ENCODE measurements around the gene GNG5. TPM values are rescaled to one million over a fixed set of nuclear protein-coding genes. Genes with fewer than 3 reads are reported as not detected.

GNG5 gene
- total RNA-seq (100 to 1,000 TPM; 123 to 128 TPM), polyA plus RNA-seq (249 TPM)

DNA sequence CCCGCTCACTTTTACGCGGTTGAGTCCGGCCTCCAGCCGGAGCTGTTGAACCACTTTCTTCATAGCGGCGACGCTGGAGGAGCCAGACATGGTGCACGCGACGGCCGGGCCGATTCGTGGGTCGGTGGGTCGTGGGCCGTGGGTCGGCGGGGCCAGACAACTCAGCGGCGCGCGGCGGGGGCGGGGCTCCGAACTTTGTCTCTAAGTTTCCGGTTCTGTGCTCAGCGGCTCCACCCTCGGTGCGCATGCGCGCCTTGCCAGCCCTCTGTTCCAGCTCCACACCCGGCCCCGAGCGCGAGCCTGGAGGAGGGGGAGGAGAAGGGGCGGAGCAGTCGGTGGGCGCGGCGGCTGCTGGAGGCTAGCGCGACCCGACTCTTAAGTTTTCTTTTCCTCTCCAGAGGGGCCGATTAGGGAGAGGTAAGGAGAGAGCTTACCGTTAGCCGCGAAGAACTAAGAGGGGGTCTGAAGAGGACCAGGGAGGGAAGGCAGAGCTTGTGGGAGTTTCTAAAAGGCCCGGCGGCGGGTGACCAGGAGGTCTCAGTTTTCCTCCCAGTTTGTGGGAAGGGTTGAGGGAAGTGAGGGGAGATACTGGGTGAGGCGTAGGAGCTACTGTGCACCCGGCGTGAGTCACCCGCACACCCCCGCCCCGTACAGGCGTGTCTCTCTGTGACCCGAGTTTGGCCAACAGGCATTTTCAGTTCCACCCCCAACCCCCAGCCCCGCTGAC lies at the start of gene GNG5, which contains the start of gene SPATA1:
GNG5 (minus strand) TSS at position 580 of the 727 bp plus-strand sequence; CDS start at position 90, 490 bp downstream.
SPATA1 (plus strand) TSS at position 385 of the 727 bp plus-strand sequence. CDS start 9,974 bp downstream, outside the sequence.
- Mint-ChIP-seq H3K4me1 (peaks cover 45 to 54% (median 46%) of the 10 kb centered on the region in 3 donors), H3K9me3 (peaks cover 0 to 5% (median 0%) of the 10 kb centered on the region in 5 donors), H3K36me3 (peaks cover 0 to 17% (median 3%) of the 10 kb centered on the region in 3 donors), H3K4me3 (peak within 1 kb of the TSS; percentile 95 to 99 (median 97)), H3K27ac (peak within 1 kb of the TSS; percentile 94 to 100 (median 97)), H3K27me3 (no peaks in the 10 kb centered on the region)
- H3K27me3 ChIP-seq (ENCODE audit: insufficient read depth, low read length, poor library complexity, severe bottlenecking) = no peaks in the 10 kb centered on the region
- ChIA-PET POLR2A (interaction anchor here (0.5 to 2.4 kb wide), 9 partner anchors 26 to 770 kb away, joined by 3 to 32 read pairs (median 5); partner anchors contain the start of genes BCL10, CTBS, PRKACB and RPF1), CTCF (interaction anchor here (1.0 to 2.5 kb wide), 8 partner anchors 8 to 365 kb away, joined by 3 to 12 read pairs (median 6); partner anchors contain the start of genes CTBS and PRKACB)
- peak within 1 kb of the TSS; percentile 91 for H3K4me3 ChIP-seq (ENCODE audit: low read length)
- peak within 1 kb of the TSS; percentile 77 for H3K27ac ChIP-seq (ENCODE audit: low read depth, low read length)
- H3K4me1 ChIP-seq (ENCODE audit: insufficient read depth, low read length) = peaks cover 32% of the 10 kb centered on the region
- H3K36me3 ChIP-seq (ENCODE audit: insufficient read depth, low read length) = no peaks in the 10 kb centered on the region
- no peaks in the 10 kb centered on the region for H3K9me3 ChIP-seq (ENCODE audit: low read length)
- peak; percentile 95 to 98 (median 96) for DNase-seq

DNA sequence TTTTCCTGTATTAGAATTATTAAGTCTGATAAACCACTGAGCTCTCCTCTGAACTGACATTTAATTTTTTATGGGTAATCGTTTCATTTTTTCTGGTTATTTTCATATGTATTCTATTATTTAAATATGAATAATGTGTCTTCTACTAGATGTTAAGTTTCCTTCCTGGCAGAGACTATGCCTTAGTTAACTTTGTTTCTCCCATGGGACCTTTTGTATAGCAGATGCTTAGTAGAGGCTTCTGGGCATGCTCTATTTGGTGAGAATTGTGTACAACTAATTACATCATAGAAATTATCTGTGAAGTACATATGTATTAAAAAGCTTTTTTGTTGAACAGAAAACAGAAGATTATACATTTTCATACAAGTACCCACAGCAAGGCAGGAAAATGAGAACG lies 44.4 kb upstream of the GNG5 start:
- no peak overlapping the region for H3K4me3 ChIP-seq (ENCODE audit: low read length)
- Mint-ChIP-seq H3K36me3 (peaks cover 0 to 17% (median 4%) of the 10 kb centered on the region in 3 donors), H3K9me3 (no peaks in the 10 kb centered on the region), H3K4me1 (no peaks in the 10 kb centered on the region), H3K4me3 (no peak overlapping the region), H3K27me3 (no peaks in the 10 kb centered on the region), H3K27ac (no peak overlapping the region)
- ChIA-PET POLR2A (no interaction called here), CTCF (interaction anchor here (1.3 kb wide), 1 partner anchor 9 kb away, joined by 8 read pairs; no protein-coding TSS in a partner anchor)
- no peaks in the 10 kb centered on the region for H3K27me3 ChIP-seq (ENCODE audit: insufficient read depth, low read length, poor library complexity, severe bottlenecking)
- no peak for DNase-seq
- no peak overlapping the region for H3K27ac ChIP-seq (ENCODE audit: low read depth, low read length)
- H3K4me1 ChIP-seq (ENCODE audit: insufficient read depth, low read length) = no peaks in the 10 kb centered on the region
- no peaks in the 10 kb centered on the region for H3K9me3 ChIP-seq (ENCODE audit: low read length)
- H3K36me3 ChIP-seq (ENCODE audit: insufficient read depth, low read length) = peaks cover 9% of the 10 kb centered on the region

DNA sequence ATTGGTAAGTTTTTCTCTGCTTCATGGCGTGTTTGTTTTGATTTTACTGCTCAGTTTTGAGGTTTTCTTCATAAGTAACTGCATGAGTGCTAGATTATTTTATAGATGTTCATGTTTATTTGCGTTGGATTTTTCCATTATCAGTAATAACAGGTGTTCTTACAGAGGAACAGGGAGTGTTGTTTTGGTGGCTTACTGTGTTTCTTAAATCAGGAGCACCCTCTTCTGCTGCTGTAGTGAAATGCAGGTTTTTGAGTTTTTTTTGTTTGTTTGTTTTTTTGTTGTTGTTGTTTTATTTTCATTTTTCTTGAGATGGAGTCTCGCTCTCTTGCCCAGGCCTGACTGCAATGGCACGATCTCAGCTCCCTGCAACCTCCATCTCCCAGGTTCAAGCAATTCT lies 35.3 kb upstream of the GNG5 start:
- Mint-ChIP-seq H3K36me3 (peaks cover 3 to 22% (median 18%) of the 10 kb centered on the region in 3 donors), H3K27me3 (no peaks in the 10 kb centered on the region), H3K9me3 (no peaks in the 10 kb centered on the region), H3K27ac (no peak overlapping the region), H3K4me1 (no peaks in the 10 kb centered on the region), H3K4me3 (no peak overlapping the region)
- ChIA-PET CTCF (interaction anchor here (1.0 to 1.7 kb wide), 2 partner anchors 99 to 610 kb away, joined by 3 read pairs; no protein-coding TSS in a partner anchor), POLR2A (no interaction called here)
- no peak for DNase-seq
- no peaks in the 10 kb centered on the region for H3K9me3 ChIP-seq (ENCODE audit: low read length)
- no peaks in the 10 kb centered on the region for H3K36me3 ChIP-seq (ENCODE audit: insufficient read depth, low read length)
- no peaks in the 10 kb centered on the region for H3K4me1 ChIP-seq (ENCODE audit: insufficient read depth, low read length)
- no peak overlapping the region for H3K4me3 ChIP-seq (ENCODE audit: low read length)
- no peak overlapping the region for H3K27ac ChIP-seq (ENCODE audit: low read depth, low read length)
- no peaks in the 10 kb centered on the region for H3K27me3 ChIP-seq (ENCODE audit: insufficient read depth, low read length, poor library complexity, severe bottlenecking)

DNA sequence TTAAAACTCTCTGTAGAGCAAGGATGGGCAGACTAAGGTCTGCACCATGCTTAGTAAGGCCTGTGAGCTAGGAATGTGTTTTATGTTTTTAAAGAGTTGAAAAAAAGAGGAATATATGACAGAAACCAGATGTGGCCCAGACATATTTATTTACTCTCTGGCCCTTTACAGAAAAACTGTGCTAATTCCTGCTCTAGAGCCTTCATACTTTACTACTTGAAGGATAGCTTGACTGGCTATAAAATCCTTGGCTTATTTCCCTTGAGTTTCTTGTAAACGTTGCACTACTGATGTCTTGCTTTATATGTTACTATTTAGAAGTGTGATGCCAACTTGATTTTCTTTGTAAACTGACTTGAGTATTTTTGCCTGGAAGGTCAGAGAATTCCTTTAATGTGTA lies 34.4 kb upstream of the GNG5 start:
- ChIA-PET POLR2A (no interaction called here), CTCF (interaction anchor here (1.1 kb wide), 1 partner anchor 10 kb away, joined by 4 read pairs; no protein-coding TSS in a partner anchor)
- H3K4me3 Mint-ChIP-seq = no peak overlapping the region
- Histone ChIP-seq H3K27ac (ENCODE audit: low read depth, low read length) (no peak overlapping the region), H3K27me3 (ENCODE audit: insufficient read depth, low read length, poor library complexity, severe bottlenecking) (no peaks in the 10 kb centered on the region), H3K9me3 (ENCODE audit: low read length) (no peaks in the 10 kb centered on the region), H3K4me3 (ENCODE audit: low read length) (no peak overlapping the region), H3K4me1 (ENCODE audit: insufficient read depth, low read length) (no peaks in the 10 kb centered on the region), H3K36me3 (ENCODE audit: insufficient read depth, low read length) (no peaks in the 10 kb centered on the region)
- H3K27ac Mint-ChIP-seq = peak overlapping the region in 1 of 8 donors; percentile 30
- H3K36me3 Mint-ChIP-seq = peaks cover 5 to 22% (median 18%) of the 10 kb centered on the region in 3 donors
- H3K9me3 Mint-ChIP-seq = no peaks in the 10 kb centered on the region
- H3K4me1 Mint-ChIP-seq = no peaks in the 10 kb centered on the region
- no peak for DNase-seq
- H3K27me3 Mint-ChIP-seq = no peaks in the 10 kb centered on the region

DNA sequence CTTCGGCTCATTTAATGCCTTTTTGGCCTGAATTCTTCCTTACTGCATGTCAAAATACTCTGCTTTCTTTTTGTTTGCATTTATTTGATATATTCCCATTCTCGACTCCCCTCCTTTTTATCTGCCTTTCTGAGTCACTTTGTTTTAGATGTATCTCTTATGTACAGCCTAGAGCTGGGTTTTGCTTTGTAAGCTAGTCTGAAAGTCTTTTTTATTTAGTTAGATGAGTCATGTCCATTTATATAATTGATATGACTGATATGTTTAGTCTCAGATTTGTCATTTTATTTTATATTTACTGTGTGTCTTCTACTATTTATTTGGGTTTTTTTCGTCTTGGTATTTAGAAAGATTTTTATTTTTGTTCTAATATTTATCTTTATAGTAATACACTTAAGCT lies 33.6 kb upstream of the GNG5 start:
- no peaks in the 10 kb centered on the region for H3K9me3 ChIP-seq (ENCODE audit: low read length)
- no peaks in the 10 kb centered on the region for H3K36me3 ChIP-seq (ENCODE audit: insufficient read depth, low read length)
- ChIA-PET CTCF (interaction anchor here (1.1 kb wide), 1 partner anchor 9 kb away, joined by 4 read pairs; no protein-coding TSS in a partner anchor), POLR2A (no interaction called here)
- Mint-ChIP-seq H3K27me3 (no peaks in the 10 kb centered on the region), H3K9me3 (no peaks in the 10 kb centered on the region), H3K27ac (no peak overlapping the region), H3K36me3 (peaks cover 7 to 22% (median 18%) of the 10 kb centered on the region in 3 donors), H3K4me1 (no peaks in the 10 kb centered on the region), H3K4me3 (no peak overlapping the region)
- no peak for DNase-seq
- H3K4me3 ChIP-seq (ENCODE audit: low read length) = no peak overlapping the region
- H3K27me3 ChIP-seq (ENCODE audit: insufficient read depth, low read length, poor library complexity, severe bottlenecking) = no peaks in the 10 kb centered on the region
- no peaks in the 10 kb centered on the region for H3K4me1 ChIP-seq (ENCODE audit: insufficient read depth, low read length)
- H3K27ac ChIP-seq (ENCODE audit: low read depth, low read length) = no peak overlapping the region

DNA sequence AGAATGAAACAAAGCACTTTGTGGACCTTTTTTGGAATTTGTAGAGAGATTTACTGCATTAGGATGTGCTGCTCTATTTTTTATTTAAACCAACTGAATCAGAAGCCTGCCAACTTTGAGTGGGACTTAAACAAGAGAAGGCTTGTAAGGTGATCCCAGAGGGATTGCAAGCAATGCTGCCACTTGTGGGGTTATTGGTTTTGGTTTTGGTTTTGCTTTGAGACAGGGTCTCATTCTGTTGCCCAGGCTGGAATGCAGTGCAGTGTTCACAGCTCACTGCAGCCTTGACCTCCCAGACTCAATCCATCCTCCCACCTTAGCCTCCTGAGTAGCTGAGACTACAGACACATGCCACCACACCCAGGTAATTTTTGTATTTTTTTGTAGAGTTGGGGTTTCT lies 32.2 kb upstream of the GNG5 start:
- H3K27me3 ChIP-seq (ENCODE audit: insufficient read depth, low read length, poor library complexity, severe bottlenecking) = no peaks in the 10 kb centered on the region

DNA sequence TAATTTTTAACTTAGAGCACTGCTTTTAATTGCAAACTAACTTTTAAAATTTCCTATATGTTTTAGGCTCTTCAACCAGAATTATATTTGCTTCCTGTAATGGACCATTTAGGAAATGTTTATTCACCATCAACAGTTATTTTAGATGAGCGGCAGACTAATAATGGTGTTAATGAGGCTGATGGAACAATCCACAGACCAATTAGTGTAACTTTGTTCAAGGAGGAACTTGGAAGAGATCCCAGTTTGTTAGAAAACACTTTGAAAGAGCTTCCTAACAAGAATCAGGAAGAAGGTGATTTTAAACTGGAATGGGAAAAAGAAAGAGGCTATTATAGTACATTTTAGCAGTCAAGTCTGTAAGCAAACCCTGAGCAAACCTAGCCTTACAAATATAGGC lies 19.4 kb upstream of the GNG5 start:
- CTCF ChIA-PET = interaction anchor here (1.6 kb wide), 1 partner anchor 12 kb away, joined by 4 read pairs; no protein-coding TSS in a partner anchor

More for the DNA sequence above, 32.2 kb upstream of the GNG5 start:
- DNase-seq = no peak
- Histone ChIP-seq H3K4me3 (ENCODE audit: low read length) (no peak overlapping the region), H3K9me3 (ENCODE audit: low read length) (no peaks in the 10 kb centered on the region), H3K36me3 (ENCODE audit: insufficient read depth, low read length) (no peaks in the 10 kb centered on the region), H3K4me1 (ENCODE audit: insufficient read depth, low read length) (no peaks in the 10 kb centered on the region), H3K27ac (ENCODE audit: low read depth, low read length) (no peak overlapping the region)
- H3K4me1 Mint-ChIP-seq = no peaks in the 10 kb centered on the region
- no peak overlapping the region for H3K4me3 Mint-ChIP-seq
- POLR2A ChIA-PET = no interaction called here
- H3K9me3 Mint-ChIP-seq = no peaks in the 10 kb centered on the region
- H3K27ac Mint-ChIP-seq = no peak overlapping the region
- H3K36me3 Mint-ChIP-seq = peaks cover 7 to 18% (median 16%) of the 10 kb centered on the region in 3 donors
- H3K27me3 Mint-ChIP-seq = no peaks in the 10 kb centered on the region
- CTCF ChIA-PET = interaction anchor here (1.7 kb wide), 1 partner anchor 12 kb away, joined by 4 read pairs; no protein-coding TSS in a partner anchor

DNA sequence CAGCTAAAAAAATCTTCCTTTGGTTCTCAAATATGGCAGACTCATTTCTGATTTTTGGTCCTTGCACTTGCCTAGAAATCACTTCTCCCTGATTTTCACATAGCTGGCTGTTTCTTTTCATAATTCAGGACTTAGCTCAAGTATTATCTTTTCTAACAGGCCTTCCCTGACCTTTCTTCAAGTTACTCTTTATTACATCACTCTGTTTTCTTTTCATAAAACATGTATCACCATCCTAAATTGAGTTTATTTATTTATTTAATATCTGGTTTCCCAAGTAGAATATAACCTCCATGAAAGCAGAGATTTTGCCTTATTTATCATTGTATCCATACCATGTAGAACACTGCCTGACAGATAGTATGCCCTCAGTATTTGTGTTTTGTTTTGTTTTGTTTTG lies 18.2 kb upstream of the GNG5 start:
- ChIA-PET CTCF (no interaction called here), POLR2A (interaction anchor here (0.6 kb wide), 1 partner anchor 75 kb away, joined by 3 read pairs; no protein-coding TSS in a partner anchor)

More for the DNA sequence above, 19.4 kb upstream of the GNG5 start:
- Histone ChIP-seq H3K27ac (ENCODE audit: low read depth, low read length) (no peak overlapping the region), H3K4me3 (ENCODE audit: low read length) (no peak overlapping the region), H3K27me3 (ENCODE audit: insufficient read depth, low read length, poor library complexity, severe bottlenecking) (no peaks in the 10 kb centered on the region), H3K4me1 (ENCODE audit: insufficient read depth, low read length) (no peaks in the 10 kb centered on the region), H3K9me3 (ENCODE audit: low read length) (no peaks in the 10 kb centered on the region), H3K36me3 (ENCODE audit: insufficient read depth, low read length) (no peaks in the 10 kb centered on the region)
- Mint-ChIP-seq H3K4me1 (no peaks in the 10 kb centered on the region), H3K27me3 (no peaks in the 10 kb centered on the region), H3K9me3 (no peaks in the 10 kb centered on the region), H3K27ac (no peak overlapping the region), H3K4me3 (no peak overlapping the region), H3K36me3 (peaks cover 0 to 12% (median 1%) of the 10 kb centered on the region in 3 donors)
- POLR2A ChIA-PET = no interaction called here
- DNase-seq = no peak

More for the DNA sequence above, 18.2 kb upstream of the GNG5 start:
- H3K9me3 ChIP-seq (ENCODE audit: low read length) = no peaks in the 10 kb centered on the region
- H3K27ac ChIP-seq (ENCODE audit: low read depth, low read length) = no peak overlapping the region
- no peak overlapping the region for H3K27ac Mint-ChIP-seq
- H3K4me3 Mint-ChIP-seq = no peak overlapping the region
- no peaks in the 10 kb centered on the region for H3K4me1 ChIP-seq (ENCODE audit: insufficient read depth, low read length)
- H3K9me3 Mint-ChIP-seq = no peaks in the 10 kb centered on the region
- no peaks in the 10 kb centered on the region for H3K4me1 Mint-ChIP-seq
- peaks cover 0 to 12% (median 1%) of the 10 kb centered on the region in 3 donors for H3K36me3 Mint-ChIP-seq
- H3K36me3 ChIP-seq (ENCODE audit: insufficient read depth, low read length) = no peaks in the 10 kb centered on the region
- DNase-seq = no peak
- no peaks in the 10 kb centered on the region for H3K27me3 ChIP-seq (ENCODE audit: insufficient read depth, low read length, poor library complexity, severe bottlenecking)
- no peak overlapping the region for H3K4me3 ChIP-seq (ENCODE audit: low read length)
- no peaks in the 10 kb centered on the region for H3K27me3 Mint-ChIP-seq

Measured in CD8-positive, alpha-beta memory T cell (primary cell).